Measurements from ENCODE around the gene TRPM2.

GRCh38 chr21:44436958-44437357 lies 83.5 kb downstream of the TRPM2 start:
- no peak for TF ChIP-seq POLR2A (IDR thresholded peaks at IDR 0.05; ENCODE audit: low read depth, low read length)
- TF ChIP-seq CTCF (conservative IDR thresholded peaks at IDR 0.05; ENCODE audit: low read depth, low read length): no peak
- no peak for TF ChIP-seq MAFK (IDR thresholded peaks at IDR 0.05; ENCODE audit: low read depth, low read length)
- no peak for TF ChIP-seq RFX5 (IDR thresholded peaks at IDR 0.05; ENCODE audit: low read depth, low read length)
- TF ChIP-seq NFE2L2 (IDR thresholded peaks at IDR 0.05; ENCODE audit: low read depth, low read length): no peak
- TF ChIP-seq BHLHE40 (IDR thresholded peaks at IDR 0.05; ENCODE audit: low read depth, low read length): no peak
- no peak for TF ChIP-seq RAD21 (IDR thresholded peaks at IDR 0.05; ENCODE audit: low read length)
- TF ChIP-seq ELK1 (IDR thresholded peaks at IDR 0.05; ENCODE audit: borderline replicate concordance, low read depth, low read length): no peak
- TF ChIP-seq FOS (IDR thresholded peaks at IDR 0.05; ENCODE audit: low read depth, low read length): no peak
- no peak for TF ChIP-seq MXI1 (IDR thresholded peaks at IDR 0.05; ENCODE audit: borderline replicate concordance, low read depth, low read length)
- no peak for TF ChIP-seq MAZ (IDR thresholded peaks at IDR 0.05; ENCODE audit: borderline replicate concordance, low read depth, low read length)
- no peak for TF ChIP-seq CEBPB (IDR thresholded peaks at IDR 0.05; ENCODE audit: low read depth, low read length)
- no peak for TF ChIP-seq USF2 (IDR thresholded peaks at IDR 0.05; ENCODE audit: low read depth, low read length)
- TF ChIP-seq RCOR1 (IDR thresholded peaks at IDR 0.05; ENCODE audit: insufficient replicate concordance, low read length): no peak

Data from IMR-90 (cell line).